ENCODE measurements around the gene SEMA3D.
A peak's percentile ranks its signal among the peaks of the same experiment; 100 is the strongest.

The SEMA3D gene

DNA sequence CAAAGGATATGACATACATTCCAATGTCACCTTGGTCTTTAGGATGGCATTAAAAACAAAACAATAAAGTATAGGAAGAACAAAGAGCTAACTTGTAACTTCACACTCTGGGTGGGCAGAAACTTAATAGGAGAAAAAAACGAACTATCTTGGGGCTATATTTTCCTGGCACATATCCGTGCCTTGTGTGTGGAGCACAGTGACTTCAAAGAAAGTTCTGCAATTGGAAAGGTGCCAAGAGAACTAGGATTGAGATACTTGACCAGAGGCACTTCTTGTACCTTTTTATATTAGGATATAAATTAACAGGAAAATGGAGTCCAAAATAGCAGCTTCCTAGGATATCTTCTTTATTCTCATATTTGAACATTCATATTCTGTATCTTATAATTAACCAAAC, 148.4 kb downstream of the SEMA3D start:
- no peak for DNase-seq (ENCODE audit: low read depth in 1 of 2, low spot score in 1 of 2)

DNA sequence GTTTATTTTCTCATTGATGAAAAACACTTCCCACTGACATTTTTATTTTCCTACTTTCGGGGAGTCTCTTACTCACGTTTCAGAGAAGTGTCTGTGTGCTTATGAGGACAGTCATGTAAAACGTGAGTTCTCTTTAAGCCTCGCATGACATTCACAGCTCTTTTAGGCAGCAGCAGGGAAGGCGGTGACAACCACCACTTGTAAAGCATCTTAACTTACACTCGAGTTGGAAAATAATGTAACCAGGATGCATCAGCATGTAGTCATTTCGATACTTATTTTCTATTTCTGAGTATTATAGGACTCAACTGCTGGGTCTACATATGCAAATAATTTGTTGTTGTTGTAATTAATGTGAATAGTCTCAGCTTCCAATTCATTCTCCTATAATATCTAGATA, 153.6 kb downstream of the SEMA3D start:
- no peak for DNase-seq (ENCODE audit: low read depth in 1 of 2, low spot score in 1 of 2)

DNA sequence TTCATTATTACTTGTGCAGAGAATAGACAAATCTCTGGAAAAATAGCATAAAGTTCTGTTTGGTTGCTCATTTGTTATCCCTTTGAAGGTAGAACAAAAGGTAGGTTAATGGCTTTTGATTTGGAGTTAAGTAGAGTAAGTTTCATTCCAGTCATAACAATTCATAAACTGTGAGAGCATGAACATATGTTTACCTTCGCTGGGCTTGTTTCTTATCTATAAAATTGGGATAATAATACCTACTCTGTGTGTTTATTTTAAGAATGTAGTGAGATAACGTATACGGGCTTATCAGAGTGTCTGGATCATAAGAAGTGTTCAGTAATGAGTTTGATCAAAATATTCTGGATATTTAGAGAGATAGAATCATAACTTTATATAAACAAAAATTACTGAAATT, 155.4 kb downstream of the SEMA3D start:
- no peak for DNase-seq (ENCODE audit: low read depth in 1 of 2, low spot score in 1 of 2)

DNA sequence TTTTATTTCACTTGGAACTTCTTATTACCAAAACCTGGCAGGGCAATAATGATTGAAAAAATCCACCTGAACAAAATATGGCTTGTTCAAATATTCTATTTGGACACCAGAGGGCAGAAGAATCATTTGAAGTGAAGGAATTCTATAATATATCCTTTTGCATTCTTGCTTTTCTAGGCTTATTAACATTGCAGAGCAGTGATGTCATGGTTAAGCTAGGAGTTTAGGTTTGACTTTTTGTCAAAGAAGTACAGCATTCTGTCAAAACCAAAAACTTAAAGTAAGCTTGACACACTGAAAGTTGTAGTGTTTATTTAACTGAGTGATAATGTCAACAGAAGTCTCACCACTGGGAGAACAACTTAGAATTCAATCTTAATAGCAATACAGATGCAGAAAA, 156.0 kb downstream of the SEMA3D start:
- DNase-seq (ENCODE audit: low read depth in 1 of 2, low spot score in 1 of 2) = no peak

DNA sequence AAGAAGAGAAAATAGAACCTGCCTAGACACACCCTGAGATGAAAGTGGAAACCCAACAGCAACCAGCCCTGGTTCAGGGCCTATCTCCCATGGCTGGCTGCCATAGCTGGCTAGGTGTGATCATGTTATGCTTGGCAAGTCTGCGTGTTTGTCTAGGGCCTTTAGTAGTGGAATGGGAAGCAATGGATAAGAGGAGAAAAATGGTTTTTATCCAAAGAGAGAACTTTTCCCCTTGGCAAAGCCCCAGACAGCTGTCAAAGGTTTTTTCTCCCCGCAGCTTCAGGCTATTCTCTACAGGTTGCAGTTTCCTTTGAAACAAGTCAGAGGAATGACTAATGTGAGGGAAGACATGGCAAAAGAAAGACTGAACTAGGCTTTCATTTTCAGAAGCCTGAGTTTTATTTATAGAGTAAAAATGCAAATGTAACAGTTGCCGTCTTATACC, 161.5 kb downstream of the SEMA3D start:
- DNase-seq (ENCODE audit: low read depth in 1 of 2, low spot score in 1 of 2) = no peak

DNA sequence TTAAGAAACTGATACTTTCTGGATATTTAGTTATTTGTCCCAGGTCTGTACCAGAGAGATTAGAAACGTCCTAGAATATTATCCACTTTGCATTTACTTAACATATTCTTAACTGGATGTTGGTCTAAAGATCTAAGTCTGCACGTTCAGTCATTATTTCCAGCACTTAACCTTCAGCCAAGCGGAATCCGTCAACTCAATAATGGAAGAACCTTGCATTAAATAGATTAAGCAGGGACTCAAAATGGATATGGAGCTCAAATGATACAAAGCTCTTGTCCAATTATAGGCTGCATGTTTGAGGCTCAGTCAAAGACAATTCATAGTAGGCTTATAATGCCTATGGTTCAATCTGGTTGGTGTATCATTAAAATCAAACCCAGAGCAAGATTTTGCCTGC, 162.9 kb downstream of the SEMA3D start:
- DNase-seq (ENCODE audit: low read depth in 1 of 2, low spot score in 1 of 2) = no peak

DNA sequence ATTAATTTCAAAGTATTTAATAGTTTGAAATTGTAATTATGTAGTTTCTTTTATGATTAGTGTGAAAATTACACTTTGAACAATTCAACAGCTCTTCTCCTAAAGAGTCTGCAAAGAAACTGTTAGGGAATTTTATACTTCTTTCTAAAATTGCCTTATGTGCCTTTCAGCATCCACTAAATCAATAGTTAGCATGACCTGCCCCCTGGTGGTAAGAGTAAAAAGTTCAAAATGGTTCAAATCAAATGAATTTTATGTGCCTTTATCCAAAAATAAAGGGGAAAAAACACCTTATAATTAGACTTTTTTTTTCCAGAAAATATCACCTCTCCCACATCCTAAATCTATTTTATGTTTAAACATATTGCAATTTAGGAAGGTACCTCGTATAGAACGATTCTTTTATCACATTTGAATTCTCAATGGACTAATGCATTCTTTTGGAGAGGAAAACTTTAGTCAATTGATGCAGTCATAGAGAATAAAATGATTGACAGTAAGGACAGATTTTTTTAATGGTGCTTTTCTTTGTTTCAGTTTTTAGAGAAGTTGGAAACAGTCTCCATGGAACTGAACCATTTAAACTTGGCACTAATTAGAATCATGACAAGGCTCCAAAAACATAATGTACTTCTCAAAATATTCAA, 163.7 kb downstream of the SEMA3D start:
- DNase-seq (ENCODE audit: low read depth in 1 of 2, low spot score in 1 of 2) = peak in 1 of 2 donors; percentile 25

DNA sequence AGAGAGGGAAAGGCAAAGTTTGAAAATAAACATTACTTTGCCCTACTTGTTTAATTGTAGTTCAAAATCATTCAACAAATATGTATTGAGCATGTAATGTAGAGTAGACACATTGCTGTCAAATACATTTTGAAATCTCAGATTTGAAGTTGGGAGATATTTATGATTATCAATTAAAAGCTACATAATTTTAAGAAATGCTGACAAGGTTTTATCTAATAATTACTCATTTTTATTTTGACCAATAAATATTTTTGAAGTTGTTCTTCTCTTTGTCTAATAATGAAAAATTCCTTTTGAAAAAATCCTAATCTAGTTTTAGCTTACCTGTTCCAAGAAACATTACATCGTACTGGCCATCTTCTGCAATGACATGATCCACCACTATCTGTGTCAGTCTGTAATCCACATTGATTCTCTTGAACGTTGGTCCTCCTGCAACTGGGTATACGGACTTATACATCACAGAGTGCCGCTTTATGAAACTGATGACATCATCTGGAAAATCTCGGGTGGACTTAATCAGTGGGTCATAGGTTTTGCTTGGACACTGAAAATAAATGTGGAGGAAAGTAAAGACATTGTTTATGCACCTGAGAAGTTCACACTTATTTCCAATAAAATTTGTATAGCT, 164.7 kb downstream of the SEMA3D start:
- DNase-seq (ENCODE audit: low read depth in 1 of 2, low spot score in 1 of 2) = no peak

DNA sequence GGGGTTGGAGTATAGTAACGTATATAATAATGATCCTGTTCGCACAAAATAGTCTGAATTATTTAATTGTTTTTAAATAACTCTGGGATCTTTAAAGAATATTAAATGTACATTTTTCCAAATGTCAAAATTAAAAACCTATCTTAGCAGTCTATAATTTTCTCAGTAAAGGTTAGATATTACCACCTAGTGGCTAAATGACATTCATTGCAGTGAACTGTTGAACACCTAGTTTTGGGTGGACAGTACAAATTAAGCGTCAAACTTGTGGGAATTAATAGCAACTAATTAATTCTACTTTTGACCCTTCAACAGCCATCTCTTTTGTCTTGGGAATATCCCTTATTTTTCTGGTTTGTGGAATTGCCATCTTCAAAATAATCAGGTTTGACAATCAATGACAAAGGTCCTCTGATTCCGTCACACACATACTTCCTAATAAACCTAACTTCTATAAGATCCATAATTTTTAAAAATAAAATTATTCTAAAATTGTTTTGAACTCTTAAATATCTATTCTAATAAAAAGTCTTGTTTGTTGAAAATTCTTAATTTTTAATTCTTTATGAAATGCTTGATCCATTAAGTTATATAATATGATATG, 165.7 kb downstream of the SEMA3D start:
- DNase-seq (ENCODE audit: low read depth in 1 of 2, low spot score in 1 of 2) = no peak

DNA sequence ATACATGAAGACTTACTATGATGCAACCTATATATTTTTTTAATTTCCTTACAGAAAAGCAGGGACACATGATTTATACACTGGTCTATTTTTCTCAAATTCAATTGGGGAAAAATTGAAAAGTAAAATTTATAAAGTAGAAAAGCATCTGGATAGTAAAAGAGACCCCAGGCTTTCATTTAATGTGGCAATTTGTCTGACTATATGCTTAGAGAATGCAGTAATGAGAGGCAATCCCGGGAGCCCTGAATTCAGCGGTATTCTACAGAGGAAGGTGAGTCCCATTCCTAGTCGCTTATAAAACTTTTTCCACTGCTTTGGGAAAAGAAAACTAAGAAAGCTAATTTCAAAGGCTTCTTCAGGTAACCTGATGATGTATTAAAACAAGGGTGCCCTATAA, 167.1 kb downstream of the SEMA3D start:
- no peak for DNase-seq (ENCODE audit: low read depth in 1 of 2, low spot score in 1 of 2)

DNA sequence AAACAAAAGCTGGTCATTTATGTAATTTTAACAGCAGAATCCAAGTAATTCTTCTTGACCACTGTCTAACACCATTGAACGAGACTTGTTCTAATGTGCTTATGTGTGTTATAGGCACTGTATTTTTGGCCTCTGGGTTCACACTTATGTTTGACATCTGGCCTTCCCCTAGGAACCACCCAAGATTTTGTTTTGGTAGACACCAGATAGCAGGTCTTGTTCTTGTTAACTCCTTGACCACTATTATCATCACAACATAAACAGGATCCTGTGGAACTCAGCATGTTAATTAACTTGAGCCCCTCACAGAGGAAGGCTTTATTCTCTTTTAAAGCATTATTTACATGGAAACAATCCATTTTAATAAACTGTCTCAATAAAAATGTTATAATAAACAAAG, 167.7 kb downstream of the SEMA3D start:
- no peak for DNase-seq (ENCODE audit: low read depth in 1 of 2, low spot score in 1 of 2)

DNA sequence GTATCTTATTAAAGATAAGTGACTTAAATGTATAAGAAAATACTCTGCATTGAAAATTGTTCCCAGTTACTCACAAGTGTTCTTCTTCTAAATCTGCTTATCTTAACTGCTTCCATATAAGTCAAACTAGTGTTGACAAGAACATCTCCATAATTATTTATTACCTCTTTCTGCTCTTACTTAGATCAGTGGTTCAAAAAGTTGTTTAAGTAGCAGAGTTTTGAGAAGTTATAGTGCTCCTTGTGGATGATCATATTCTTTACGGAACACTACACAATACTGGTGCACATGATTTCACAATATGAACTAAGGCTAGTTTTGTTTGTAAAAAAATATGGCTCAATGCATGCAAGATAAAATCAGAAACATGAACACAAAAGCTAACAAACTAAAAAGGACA, 168.4 kb downstream of the SEMA3D start:
- no peak for DNase-seq (ENCODE audit: low read depth in 1 of 2, low spot score in 1 of 2)

DNA sequence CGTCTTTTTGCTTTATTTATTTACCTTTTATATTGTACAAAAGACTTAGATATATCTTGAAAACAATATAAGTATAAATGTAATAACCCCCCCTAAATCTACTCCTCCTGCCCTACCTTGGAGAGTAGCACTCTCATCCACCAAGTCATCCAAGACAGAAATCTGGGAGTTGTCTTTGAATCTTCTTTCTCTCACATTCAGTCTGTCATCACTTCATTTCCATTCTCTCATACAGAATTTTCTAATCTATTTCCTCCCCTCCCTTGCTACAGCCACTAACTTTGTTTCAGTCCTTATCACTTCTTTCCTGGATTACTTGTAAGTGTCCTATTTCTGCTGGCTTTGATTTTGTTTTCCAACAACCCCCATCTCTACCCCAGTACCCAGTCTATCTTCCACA, 170.6 kb downstream of the SEMA3D start:
- no peak for DNase-seq (ENCODE audit: low read depth in 1 of 2, low spot score in 1 of 2)

DNA sequence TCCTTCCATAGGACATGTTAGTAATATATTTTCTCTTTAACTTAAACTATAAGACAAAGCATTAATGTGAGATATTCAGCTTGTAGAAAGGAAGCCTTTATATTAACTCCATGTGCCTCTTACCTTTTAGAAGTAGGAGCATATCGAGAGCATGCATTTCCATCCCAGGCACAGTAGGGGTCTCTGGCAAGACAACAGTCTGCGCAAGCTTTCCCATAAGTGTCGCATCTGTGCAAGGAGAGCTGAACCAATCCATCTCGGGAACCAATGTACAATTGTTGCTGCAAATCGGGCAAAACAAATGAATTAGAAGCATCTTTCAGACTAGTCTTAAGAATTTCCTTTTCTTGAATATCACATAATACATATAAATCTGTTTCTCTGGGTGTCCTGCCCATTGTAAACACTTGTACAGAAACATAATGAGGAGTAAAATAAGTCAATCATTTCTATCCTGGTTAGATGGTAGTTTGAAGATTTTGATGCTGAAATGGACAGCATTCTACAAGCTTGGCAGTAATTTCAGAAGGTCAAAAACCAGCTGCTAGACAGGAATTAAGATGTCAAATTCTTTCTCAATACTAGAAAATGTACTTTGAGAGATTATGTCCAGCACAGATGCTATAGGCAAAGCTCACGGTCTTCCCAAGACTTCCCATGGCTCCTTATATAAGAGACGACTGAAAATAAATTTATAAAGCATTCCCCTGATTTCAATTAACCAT, 171.8 kb downstream of the SEMA3D start:
- DNase-seq (ENCODE audit: low read depth in 1 of 2, low spot score in 1 of 2) = no peak

DNA sequence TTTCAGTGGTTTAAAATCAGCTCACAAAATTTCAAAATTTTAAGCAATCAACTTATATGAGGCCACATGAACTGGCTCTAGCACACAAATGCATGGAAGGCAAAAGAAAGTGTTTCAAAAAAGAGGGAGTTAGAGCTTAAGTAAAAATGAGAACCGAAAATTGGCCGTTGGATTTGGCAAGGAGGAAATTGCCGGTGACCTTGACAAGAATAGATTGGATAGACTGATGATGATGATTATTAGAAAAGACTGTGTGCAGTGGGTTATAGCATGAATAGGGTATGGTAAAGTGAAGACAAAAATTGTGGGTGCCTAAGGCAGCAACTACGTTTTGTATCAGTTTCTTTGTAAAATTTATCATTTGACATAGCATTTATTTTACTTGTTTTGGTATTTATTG, 175.7 kb downstream of the SEMA3D start:
- no peak for DNase-seq (ENCODE audit: low read depth in 1 of 2, low spot score in 1 of 2)

DNA sequence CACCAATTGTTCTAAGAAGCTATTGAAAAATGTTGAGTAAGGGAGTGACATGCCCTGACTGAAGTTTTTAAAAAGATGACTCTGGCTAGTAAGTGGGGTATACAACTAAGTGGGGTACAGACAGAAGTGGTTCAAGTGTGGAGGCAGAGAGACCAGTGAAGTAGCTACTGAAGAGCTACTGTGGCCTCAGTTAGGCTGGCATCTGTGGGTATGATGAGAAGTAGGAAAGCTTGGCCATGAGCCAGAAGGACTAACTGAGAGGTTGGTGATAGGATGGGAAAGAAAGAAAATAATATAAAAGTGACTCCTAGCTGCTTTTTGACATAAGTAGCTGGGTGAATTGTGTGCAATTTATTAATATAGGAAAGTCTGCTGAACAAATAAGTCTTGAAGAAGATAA, 176.6 kb downstream of the SEMA3D start:
- DNase-seq (ENCODE audit: low read depth in 1 of 2, low spot score in 1 of 2) = no peak

DNA sequence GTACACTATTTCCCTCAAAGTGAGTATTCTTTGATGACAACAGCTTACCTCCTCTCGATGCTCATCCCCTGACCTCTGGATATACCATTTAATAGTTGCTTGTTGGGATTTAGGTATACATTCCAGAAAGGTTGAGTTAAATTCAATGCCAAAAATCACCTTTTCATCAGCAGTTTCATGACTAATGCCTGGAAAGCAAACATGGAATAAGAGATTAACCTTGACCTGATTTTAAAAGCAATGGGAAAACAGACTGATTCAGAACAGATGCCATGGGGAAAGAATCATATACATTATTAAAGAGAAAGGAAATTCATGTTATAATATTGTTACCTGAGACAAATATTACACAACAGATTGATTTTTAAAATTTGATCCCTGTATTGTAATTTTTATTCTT, 180.1 kb downstream of the SEMA3D start:
- DNase-seq (ENCODE audit: low read depth in 1 of 2, low spot score in 1 of 2) = no peak

DNA sequence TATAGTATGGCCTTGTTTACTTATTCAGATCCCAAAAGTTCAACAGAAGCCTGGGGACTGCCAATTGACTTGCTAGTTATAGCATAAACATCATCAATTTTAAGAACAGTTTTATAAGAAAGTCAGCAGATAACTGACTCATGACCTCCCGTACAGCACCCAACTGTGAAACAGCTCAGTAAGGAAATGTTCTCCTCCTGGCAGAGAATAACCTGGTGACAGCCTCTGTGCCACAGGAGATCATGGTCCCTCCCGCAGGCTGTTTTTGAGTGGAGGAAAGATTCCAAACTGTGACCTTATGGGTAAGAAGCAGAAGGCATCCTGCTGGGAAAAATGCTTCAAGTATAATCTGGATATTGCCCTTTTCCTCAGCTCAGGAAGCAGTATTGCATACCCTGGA, 182.5 kb downstream of the SEMA3D start:
- DNase-seq (ENCODE audit: low read depth in 1 of 2, low spot score in 1 of 2) = no peak

DNA sequence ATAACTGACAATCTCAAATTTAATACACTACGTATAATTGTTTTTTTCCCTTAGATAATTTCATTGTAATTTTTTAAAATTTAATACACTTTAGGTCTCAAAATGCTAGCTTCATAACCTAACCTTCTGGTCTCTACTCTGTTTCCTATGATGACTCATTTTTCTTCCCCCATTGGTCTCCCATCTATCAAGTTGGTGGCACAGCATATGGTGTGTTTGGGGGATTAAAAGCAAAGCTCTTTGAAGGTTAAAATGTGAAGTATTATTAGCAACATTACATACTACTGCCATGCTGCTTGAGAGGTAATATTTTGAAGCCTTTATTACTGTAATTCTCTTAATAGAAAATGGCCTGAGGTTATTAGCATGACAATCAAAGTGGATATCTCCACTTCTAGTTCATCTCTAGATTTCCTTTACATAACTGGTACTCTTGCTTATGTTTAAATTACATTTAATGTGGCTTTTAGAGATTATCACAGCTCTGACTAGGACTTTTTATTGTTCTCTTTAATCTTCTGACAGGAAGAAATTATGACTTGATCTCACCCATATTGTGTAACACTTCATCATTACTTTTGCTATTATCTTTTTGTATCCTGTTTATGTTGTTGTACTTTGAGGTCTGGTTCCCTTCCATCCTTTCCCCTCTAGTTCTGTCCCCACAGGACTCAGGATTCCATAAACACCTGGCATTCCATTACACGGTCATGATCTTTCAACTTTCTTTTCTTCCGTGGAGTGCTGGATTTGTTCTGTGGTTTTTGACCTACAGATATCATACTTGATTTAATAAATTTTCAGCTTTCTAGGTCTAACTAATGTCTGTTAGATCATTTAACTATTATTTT, 185.1 kb downstream of the SEMA3D start:
- no peak for DNase-seq (ENCODE audit: low read depth in 1 of 2, low spot score in 1 of 2)

DNA sequence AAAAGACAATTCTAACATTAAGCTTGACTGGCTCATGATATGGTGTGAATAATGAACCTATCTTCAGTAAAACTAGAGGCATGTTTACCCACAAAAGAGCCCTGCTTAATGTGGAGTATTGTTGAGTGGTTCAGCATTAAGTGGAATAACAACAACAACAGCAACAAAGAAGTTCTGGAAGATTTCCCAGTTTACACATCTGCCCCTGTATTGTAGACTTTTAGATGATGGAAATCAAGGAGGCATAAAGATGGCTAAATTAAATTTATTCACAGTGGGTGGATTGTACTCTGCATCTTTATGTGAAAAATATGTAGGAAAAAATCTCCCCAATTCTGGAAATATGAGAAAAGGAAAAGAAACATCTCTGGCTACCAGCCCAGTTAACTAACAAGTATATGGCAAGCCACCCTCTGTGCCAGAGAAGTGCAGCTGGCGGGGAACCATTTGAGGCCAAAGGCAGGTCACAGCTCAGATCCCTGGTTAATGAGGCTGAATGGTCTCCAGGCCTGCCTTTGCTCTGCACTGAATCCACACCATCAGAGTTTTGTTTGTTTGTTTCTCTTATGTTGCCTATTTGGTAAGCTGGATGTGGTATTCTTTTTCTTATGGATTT, 186.0 kb downstream of the SEMA3D start:
- DNase-seq (ENCODE audit: low read depth in 1 of 2, low spot score in 1 of 2) = no peak

DNA sequence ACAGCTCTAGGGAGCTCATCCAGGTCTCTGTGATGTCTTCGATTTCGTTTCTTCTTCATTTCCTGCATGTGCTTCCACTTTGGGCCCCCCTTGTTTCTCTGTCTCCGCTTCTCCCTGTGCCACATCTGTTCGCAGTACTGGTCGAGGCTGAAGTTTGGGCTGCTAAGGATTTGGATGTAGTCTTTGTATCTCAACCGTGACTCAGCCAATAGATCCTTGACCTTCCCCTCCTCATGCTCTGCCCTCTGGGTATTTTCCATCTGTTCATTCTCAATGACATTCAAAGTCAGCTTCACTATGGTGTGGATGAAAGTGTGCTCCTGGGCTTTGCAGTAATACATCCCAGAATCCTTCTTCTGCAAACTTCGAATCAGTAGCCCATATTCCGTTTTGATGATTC, 187.4 kb downstream of the SEMA3D start:
- DNase-seq (ENCODE audit: low read depth in 1 of 2, low spot score in 1 of 2) = no peak

All from activated CD4-positive, alpha-beta T cell treated with anti-CD3 and anti-CD28 coated beads, Interleukin-2, amount 50 U/mL, for 24 hours (primary cell).